H54 (cell line): Measurements from ENCODE around the gene PIK3R3.

Source experiments
- DNase-seq: peaks from one replicate; pipeline ENCODE4 v3.0.0; 2011; ENCODE audit warnings: low spot score, mixed read lengths; ENCODE audit not compliant: insufficient read length
- FAIRE-seq: peaks from 3 replicates; lab custom pipeline; 2011; peaks lifted over from hg19 to GRCh38; lab: Jason Lieb, UNC
- POLR2A ChIP-seq: IDR thresholded peaks from 2 replicates; pipeline ENCODE4 v1.6.1; 2011; ENCODE audit warnings: low read depth, mild to moderate bottlenecking, low read length

Gene PIK3R3

DNA sequence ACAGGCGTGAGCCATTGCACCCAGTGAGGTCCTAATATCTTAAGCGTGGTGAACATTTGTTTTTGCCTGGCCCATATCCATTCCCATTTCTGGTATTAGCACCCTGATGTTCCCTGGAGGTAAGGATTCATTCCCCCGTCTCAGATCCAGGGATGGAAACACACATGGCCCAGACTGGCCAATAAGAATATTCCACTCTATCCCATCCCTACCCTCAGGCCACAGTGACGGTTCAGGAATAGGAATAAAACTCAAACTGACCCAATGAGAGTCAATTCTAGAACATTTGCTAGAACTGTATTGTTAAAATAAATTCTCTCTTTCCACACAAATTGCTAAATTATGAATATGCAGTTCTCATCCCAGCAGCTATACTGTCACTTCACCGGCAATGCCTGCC is 76.1 kb downstream of the PIK3R3 start:
- DNase-seq = no peak
- no peak for FAIRE-seq
- no peak for TF ChIP-seq POLR2A

DNA sequence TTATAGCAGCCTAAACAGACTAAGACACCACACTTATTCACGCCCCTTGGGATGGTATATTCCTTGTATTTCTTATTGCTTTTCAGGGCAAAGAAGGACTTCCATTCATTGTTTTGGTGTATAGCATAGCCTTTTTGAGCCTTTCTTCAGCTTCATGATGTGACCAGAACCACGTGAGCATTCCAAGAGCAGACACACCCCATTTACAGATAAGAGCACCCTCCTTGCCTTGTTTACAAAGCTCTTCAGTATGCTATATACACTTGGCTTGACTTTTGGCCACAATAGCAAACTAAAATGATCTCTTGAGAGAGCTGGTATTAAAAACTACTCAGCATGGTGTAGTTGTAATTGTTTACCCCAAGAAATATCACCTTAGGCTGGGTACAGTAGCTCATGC is 78.7 kb downstream of the PIK3R3 start:
- DNase-seq = no peak
- no peak for FAIRE-seq
- no peak for TF ChIP-seq POLR2A

DNA sequence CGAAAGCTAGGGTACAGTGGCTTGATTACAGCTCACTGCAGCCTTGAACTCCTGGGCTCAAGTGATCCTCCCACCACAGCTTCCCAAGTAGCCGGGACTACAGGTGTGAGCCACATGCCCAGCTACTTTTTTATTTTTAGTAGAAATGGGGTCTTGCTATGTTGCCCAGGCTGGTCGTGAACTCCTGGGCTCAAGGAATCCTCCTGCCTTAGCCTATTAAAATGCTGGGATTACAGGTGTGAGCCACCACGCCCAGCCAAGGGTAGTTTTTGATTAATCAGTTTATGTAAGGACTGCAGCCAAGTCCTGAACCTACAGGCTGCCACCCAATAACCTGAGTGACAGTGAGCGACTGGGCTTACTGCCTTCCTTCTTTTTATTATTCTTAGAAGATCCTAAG is 88.3 kb downstream of the PIK3R3 start:
- DNase-seq = no peak
- no peak for TF ChIP-seq POLR2A
- no peak for FAIRE-seq

DNA sequence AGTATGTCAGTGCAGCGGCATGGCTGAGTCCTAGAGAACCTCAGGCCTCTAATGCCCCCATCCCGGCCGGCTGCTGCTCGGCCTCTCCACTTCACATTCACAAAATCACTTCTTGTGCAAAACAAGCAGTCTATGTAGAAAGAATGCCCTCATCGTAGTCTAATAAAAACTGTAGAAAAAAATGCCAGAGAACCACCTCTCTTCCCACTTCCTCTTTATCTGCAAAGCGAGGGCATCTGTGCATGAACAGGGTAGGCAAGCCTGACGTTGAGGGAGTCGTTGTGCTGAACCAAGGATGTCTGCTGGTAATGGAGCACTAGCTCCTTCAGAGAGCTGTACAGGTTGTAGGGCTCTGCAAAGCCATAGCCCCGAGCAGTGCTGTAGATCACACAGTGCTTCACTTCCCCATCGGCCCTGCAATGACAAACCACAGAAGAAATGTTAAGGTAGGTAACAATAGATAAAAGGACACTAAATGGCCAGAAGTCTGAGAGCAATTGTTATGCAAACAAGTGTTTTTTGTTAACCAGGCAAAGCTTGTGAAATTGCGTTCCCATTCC is 88.9 kb downstream of the PIK3R3 start:
- TF ChIP-seq POLR2A = no peak
- FAIRE-seq (no peak), DNase-seq (no peak)

DNA sequence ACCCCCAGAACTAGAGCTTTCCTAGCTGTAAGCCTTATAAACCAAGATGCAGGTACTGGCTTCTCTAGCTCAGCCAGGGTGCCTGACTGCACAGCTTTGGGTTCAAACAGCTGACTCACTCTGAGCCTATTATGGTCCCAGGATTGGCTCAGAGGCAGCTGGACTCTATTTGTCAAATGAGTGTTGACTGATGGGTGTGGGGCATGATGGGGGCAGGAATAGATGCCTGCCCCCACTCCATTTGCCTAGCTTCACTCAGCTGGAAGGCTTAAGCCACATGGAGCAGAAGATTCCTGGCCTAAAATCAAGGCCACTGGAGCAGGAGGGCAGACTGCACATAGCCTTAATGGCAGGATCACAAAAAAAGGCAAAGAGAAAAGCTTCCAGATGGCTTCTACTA is 90.5 kb downstream of the PIK3R3 start:
- FAIRE-seq = no peak
- TF ChIP-seq POLR2A = no peak
- DNase-seq = no peak

DNA sequence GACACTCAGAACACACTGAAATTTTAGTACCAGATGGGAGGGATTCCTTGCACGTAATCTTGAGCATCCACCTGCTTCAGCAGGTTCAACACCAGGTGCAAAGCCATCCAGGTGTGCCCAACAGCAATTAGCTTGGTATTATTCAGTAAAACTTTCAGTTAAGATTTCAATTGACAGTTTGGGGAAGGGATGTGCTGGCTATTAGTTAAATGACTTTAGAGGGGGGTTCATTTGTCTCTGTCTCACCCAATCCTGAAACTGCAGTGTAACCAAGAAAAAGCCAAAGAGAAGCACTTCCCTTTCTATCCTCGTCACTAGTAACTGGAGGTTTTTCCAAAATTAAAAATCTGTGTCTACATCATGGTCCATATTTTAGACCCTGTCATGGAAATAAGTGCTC is 90.9 kb downstream of the PIK3R3 start:
- DNase-seq (no peak), FAIRE-seq (no peak)
- no peak for TF ChIP-seq POLR2A

DNA sequence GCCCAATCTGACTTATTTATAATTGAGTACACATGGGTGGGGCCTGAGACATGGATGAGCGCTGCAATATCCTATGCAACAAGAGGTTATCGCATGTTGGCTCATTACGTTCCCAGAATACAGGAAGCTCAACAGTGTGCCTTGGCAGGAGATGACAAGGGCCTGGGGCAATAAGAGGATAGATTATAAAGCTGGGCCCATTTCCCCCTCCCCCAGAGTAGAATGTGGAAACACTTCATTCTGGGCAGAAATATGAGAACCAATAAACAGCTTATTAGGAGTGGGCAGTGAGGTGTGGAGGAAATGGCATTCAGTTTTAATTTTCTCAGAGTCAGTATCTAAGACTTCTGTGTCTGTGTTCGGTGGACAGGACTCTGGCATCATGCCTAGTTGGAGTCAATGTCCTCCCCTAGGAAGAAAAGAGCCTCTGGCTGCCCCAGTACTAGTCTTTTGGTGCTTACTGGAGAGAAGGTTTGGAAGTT is 92.8 kb downstream of the PIK3R3 start:
- TF ChIP-seq POLR2A = no peak
- DNase-seq (no peak), FAIRE-seq (no peak)

DNA sequence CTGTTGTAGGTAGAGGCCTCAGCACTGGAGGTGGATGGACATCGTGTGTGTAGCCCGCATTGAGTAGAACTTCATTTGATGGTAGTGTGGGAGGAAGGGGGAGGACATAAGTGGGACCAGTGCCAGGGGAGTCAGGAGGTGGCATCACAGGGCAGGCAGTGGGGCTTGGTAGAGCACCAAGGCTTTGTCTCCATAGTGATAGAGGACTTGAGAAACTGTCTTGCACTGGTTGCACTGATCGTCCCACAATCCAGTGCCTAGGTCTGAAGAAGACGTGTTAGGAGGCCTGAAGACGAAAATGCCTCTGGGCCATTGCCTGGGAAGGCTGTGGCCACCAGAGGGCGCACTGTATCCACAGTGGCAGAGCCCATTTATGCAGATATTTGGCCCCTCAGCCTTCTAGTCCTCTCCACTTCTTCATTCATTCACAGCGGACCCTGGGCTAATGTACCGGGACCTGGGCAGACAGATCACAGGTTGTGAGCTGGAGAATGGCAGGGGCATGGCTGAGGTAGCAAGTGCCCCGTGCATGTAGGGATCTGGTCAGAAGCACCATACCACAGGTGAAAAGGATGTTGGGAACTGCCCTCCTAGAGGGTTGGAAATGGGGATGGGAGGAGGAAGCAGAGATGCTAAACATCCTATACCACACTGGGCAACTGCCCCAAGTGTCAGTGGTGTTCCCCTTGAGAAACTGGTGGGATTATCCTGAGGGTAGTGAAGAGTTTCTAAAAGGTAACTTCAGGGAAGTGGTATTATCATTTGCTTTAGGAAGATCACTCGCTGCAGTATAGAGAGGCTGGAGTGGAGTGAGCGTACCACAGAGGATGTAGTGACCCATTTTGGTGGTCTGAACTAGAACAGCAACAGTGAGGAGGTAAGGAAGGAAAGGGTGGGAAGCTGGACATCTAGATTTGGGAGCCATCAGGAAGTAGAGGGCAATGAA is 95.3 kb downstream of the PIK3R3 start:
- no peak for TF ChIP-seq POLR2A
- peak; percentile 38 for FAIRE-seq
- DNase-seq = peak; percentile 70

DNA sequence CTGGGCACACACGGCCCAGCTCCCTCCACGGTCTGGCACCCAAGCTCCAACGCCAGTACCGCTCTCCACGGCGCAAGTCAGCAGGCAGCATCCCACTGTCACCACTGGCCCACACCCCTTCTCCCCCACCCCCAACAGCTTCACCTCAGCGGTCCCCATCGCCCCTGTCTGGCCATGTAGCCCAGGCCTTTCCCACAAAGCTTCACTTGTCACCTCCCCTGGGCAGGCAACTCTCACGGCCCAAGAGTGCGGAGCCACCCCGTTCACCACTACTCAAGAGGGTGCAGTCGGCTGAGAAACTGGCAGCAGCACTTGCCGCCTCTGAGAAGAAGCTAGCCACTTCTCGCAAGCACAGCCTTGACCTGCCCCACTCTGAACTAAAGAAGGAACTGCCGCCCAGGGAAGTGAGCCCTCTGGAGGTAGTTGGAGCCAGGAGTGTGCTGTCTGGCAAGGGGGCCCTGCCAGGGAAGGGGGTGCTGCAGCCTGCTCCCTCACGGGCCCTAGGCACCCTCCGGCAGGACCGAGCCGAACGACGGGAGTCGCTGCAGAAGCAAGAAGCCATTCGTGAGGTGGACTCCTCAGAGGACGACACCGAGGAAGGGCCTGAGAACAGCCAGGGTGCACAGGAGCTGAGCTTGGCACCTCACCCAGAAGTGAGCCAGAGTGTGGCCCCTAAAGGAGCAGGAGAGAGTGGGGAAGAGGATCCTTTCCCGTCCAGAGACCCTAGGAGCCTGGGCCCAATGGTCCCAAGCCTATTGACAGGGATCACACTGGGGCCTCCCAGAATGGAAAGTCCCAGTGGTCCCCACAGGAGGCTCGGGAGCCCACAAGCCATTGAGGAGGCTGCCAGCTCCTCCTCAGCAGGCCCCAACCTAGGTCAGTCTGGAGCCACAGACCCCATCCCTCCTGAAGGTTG is 97.6 kb downstream of the PIK3R3 start:
- no peak for DNase-seq
- no peak for TF ChIP-seq POLR2A
- FAIRE-seq = no peak

DNA sequence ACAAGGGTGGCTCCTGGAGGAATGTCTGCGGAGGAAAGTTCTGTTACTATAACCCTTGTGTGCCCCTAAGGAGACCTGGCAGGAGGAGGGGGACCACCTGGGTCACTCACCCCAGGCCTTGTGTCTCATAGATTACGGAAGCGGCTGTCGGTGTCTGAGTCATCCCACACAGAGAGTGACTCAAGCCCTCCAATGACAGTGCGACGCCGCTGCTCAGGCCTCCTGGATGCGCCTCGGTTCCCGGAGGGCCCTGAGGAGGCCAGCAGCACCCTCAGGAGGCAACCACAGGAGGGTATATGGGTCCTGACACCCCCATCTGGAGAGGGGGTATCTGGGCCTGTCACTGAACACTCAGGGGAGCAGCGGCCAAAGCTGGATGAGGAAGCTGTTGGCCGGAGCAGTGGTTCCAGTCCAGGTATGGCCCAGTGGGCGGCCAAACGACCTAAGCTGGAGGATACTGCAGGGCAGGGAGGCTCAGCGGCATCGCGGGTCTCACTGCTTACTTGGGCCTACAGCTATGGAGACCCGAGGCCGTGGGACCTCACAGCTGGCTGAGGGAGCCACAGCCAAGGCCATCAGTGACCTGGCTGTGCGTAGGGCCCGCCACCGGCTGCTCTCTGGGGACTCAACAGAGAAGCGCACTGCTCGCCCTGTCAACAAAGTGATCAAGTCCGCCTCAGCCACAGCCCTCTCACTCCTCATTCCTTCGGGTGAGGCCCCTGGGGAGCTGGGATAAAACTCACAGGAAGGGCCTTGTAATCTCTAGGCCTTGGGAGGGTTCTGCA is 101.4 kb downstream of the PIK3R3 start:
- TF ChIP-seq POLR2A = no peak
- FAIRE-seq (no peak), DNase-seq (no peak)

DNA sequence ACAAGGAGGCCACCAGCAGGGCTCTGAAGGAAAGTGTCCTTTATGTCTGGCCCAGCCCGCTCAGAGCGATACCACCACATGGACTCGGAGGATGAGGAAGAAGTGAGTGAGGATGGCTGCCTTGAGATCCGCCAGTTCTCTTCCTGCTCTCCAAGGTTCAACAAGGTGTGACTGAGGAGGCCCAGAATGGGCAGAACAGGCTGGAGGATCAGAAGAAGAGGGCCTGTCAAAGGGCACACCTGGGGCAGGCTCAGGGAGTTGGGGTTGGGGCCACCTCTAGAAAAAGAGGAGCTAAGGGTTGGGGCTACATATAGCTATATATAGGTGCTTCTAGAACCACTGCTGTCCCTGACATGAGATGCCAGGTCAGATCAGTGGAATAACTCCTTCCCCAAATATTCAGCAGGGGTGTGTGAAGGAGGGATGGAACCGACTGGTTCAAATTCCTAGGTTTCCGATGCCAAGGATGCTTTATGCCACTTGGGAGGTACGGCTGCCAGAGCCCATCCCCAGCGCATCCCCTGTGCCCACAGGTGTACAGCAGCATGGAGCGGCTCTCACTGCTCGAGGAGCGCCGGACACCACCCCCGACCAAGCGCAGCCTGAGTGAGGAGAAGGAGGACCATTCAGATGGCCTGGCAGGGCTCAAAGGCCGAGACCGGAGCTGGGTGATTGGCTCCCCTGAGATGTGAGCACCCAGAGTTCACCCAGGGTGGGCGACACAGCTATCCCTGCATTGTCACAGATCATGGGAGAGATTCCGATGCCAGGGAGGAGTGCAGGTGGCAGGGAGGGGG is 102.2 kb downstream of the PIK3R3 start:
- TF ChIP-seq POLR2A = no peak
- no peak for FAIRE-seq
- no peak for DNase-seq
